H9 (cell line): Measurements from ENCODE around the gene PKMYT1. TPM values are rescaled to one million over a fixed set of nuclear protein-coding genes. Genes with fewer than 3 reads are reported as not detected.

Experiments
- DNase-seq: peaks from one replicate; pipeline ENCODE4 v3.0.0-alpha.2; 2017
- H2AFZ ChIP-seq: one replicate; pipeline ENCODE4 v1.6.1; 2013; ENCODE audit warnings: mild to moderate bottlenecking, low read length, control low read depth, moderate library complexity
- H2AK5ac ChIP-seq: 2 replicates; pipeline ENCODE4 v1.6.1; 2013; ENCODE audit warnings: low read length, control low read depth, mixed read lengths; ENCODE audit not compliant: insufficient read length
- H2BK120ac ChIP-seq: one replicate; pipeline ENCODE4 v1.6.1; 2013; ENCODE audit warnings: low read depth, mild to moderate bottlenecking, low read length, control low read depth, inconsistent platforms; ENCODE audit not compliant: poor library complexity, severe bottlenecking
- H2BK12ac ChIP-seq: 2 replicates; pipeline ENCODE4 v1.6.1; 2013; ENCODE audit warnings: low read length, control low read depth, mixed read lengths, low read depth; ENCODE audit not compliant: insufficient read length
- H2BK15ac ChIP-seq: 2 replicates; pipeline ENCODE4 v1.6.1; 2013; ENCODE audit warnings: low read depth, low read length, control low read depth
- H2BK20ac ChIP-seq: one replicate; pipeline ENCODE4 v1.6.1; 2013; ENCODE audit warnings: low read depth, mild to moderate bottlenecking, low read length, control low read depth, inconsistent platforms; ENCODE audit not compliant: poor library complexity, severe bottlenecking
- H2BK5ac ChIP-seq: 2 replicates; pipeline ENCODE4 v1.6.1; 2013; ENCODE audit warnings: low read length, control low read depth, mixed read lengths; ENCODE audit not compliant: insufficient read length
- H3K14ac ChIP-seq: 2 replicates; pipeline ENCODE4 v1.6.1; 2013; ENCODE audit warnings: low read length, control low read depth; ENCODE audit not compliant: insufficient read depth
- H3K18ac ChIP-seq: 2 replicates; pipeline ENCODE4 v1.6.1; 2013; ENCODE audit warnings: low read depth, mild to moderate bottlenecking, mixed read lengths, low read length, control low read depth; ENCODE audit not compliant: insufficient read length
- H3K23ac ChIP-seq: 2 replicates; pipeline ENCODE4 v1.6.1; 2013; ENCODE audit warnings: low read length, control low read depth, mixed read lengths, low read depth; ENCODE audit not compliant: insufficient read length
- H3K23me2 ChIP-seq: 2 replicates; pipeline ENCODE4 v1.6.1; 2013; ENCODE audit warnings: low read depth, mild to moderate bottlenecking, mixed read lengths, low read length, control low read depth; ENCODE audit not compliant: insufficient read length, poor library complexity, severe bottlenecking
- H3K27ac ChIP-seq: 2 replicates; pipeline ENCODE4 v1.5.1; 2013; ENCODE audit warnings: low read length, control low read depth, mixed read lengths, low read depth; ENCODE audit not compliant: insufficient read length
- H3K27me3 ChIP-seq: 2 replicates; pipeline ENCODE4 v1.6.1; 2013; ENCODE audit warnings: low read length, control low read depth, inconsistent platforms; ENCODE audit not compliant: insufficient read depth
- H3K4ac ChIP-seq: 2 replicates; pipeline ENCODE4 v1.6.1; 2013; ENCODE audit warnings: low read depth, mild to moderate bottlenecking, control low read depth, inconsistent platforms, low read length, moderate library complexity
- H3K4me1 ChIP-seq: 2 replicates; pipeline ENCODE4 v1.6.1; 2013; ENCODE audit warnings: low read length, control low read depth, inconsistent platforms; ENCODE audit not compliant: insufficient read depth
- H3K4me2 ChIP-seq: 2 replicates; pipeline ENCODE4 v1.6.1; 2013; ENCODE audit warnings: low read length, control low read depth, mixed read lengths; ENCODE audit not compliant: insufficient read length, insufficient read depth
- H3K56ac ChIP-seq: 2 replicates; pipeline ENCODE4 v1.6.1; 2013; ENCODE audit warnings: low read depth, mild to moderate bottlenecking, mixed read lengths, low read length, control low read depth; ENCODE audit not compliant: insufficient read length
- H3K79me1 ChIP-seq: 2 replicates; pipeline ENCODE4 v1.6.1; 2013; ENCODE audit warnings: low read depth, mild to moderate bottlenecking, moderate library complexity, low read length, control low read depth, inconsistent platforms; ENCODE audit not compliant: insufficient read depth, poor library complexity, severe bottlenecking
- H3K79me2 ChIP-seq: 2 replicates; pipeline ENCODE4 v1.6.1; 2013; ENCODE audit warnings: low read length, control low read depth, inconsistent platforms; ENCODE audit not compliant: insufficient read depth
- H3K9ac ChIP-seq: 2 replicates; pipeline ENCODE4 v1.6.1; 2013; ENCODE audit warnings: low read length, control low read depth, mixed read lengths; ENCODE audit not compliant: insufficient read length; ENCODE audit errors: extremely low read depth
- H3K9me3 ChIP-seq: one replicate; pipeline ENCODE4 v1.6.1; 2013; ENCODE audit warnings: low read depth, low read length, inconsistent platforms; ENCODE audit not compliant: control insufficient read depth
- H3T11ph ChIP-seq: one replicate; pipeline ENCODE4 v1.6.1; 2013; ENCODE audit warnings: mild to moderate bottlenecking, low read length, control low read depth, inconsistent platforms
- H4K20me1 ChIP-seq: one replicate; pipeline ENCODE4 v1.6.1; 2013; ENCODE audit not compliant: control insufficient read depth, insufficient read length, insufficient read depth
- H4K5ac ChIP-seq: 2 replicates; pipeline ENCODE4 v1.6.1; 2013; ENCODE audit warnings: low read depth, mild to moderate bottlenecking, mixed read lengths, low read length, control low read depth; ENCODE audit not compliant: insufficient read length
- H4K8ac ChIP-seq: replicated peaks from 2 replicates; pipeline ENCODE4 v1.6.1; 2013; ENCODE audit warnings: low read length, control low read depth, mixed read lengths, low read depth; ENCODE audit not compliant: insufficient read length
- H4K91ac ChIP-seq: 2 replicates; pipeline ENCODE4 v1.6.1; 2013; ENCODE audit warnings: low read depth, mild to moderate bottlenecking, moderate library complexity, mixed read lengths, low read length, control low read depth; ENCODE audit not compliant: insufficient read length
- H3K27ac Mint-ChIP-seq, 3 experiments: 2 replicates in 2 of 3; 3 replicates in 1 of 3; pipeline ENCODE4 v1.8.0; 2020 to 2021; ENCODE audit warnings: mixed read lengths in 3 of 3, mild to moderate bottlenecking in 1 of 3, moderate library complexity in 1 of 3
- H3K27me3 Mint-ChIP-seq: 2 replicates; pipeline ENCODE4 v1.8.0; 2021; ENCODE audit warnings: low read depth, mild to moderate bottlenecking, moderate library complexity, mixed read lengths
- H3K36me3 Mint-ChIP-seq, 3 experiments: 2 replicates in 2 of 3; 3 replicates in 1 of 3; pipeline ENCODE4 v1.8.0; 2020 to 2021; ENCODE audit warnings: low read depth in 3 of 3, mixed read lengths in 3 of 3; ENCODE audit not compliant: insufficient read depth in 1 of 3
- H3K4me1 Mint-ChIP-seq, 2 experiments: 2 replicates each; pipeline ENCODE4 v1.8.0; 2020; ENCODE audit warnings: mixed read lengths in 2 of 2
- H3K4me3 Mint-ChIP-seq, 2 experiments: 2 replicates in 1 of 2; 3 replicates in 1 of 2; pipeline ENCODE4 v1.8.0; 2020 to 2021; ENCODE audit warnings: mild to moderate bottlenecking in 2 of 2, mixed read lengths in 2 of 2, moderate library complexity in 1 of 2
- H3K9me3 Mint-ChIP-seq, 2 experiments: 2 replicates in 1 of 2; 3 replicates in 1 of 2; pipeline ENCODE4 v1.8.0; 2020; ENCODE audit warnings: mild to moderate bottlenecking in 2 of 2, mixed read lengths in 2 of 2, moderate library complexity in 1 of 2
- CTCF ChIP-seq: fragments of 200-600 bp; sonication (generic); conservative IDR thresholded peaks from 3 replicates; pipeline ENCODE4 v1.8.0; 2021; ENCODE audit warnings: antibody characterized with exemption, mild to moderate bottlenecking
- WGBS: extraction: QIAGEN DNeasy Blood & Tissue Kit; methylation state at CpG from one replicate; pipeline ENCODE4 v1.1.7; 2013; ENCODE audit warnings: missing lambda C conversion rate, low lambda C conversion rate, mixed read lengths; ENCODE audit not compliant: insufficient read length; ENCODE audit errors: extremely low coverage; 5-methylcytosine and 5-hydroxymethylcytosine counted together
- total RNA-seq: library from RNA; stranded (reverse); gene quantifications from 2 replicates; pipeline ENCODE4 v1.2.1, GENCODE V29; 2021

The PKMYT1 gene
- total RNA-seq, 1 experiment from 2014 or later = 114 TPM

GRCh38 chr16:3027489-3027795 lies 47.2 kb upstream of the PKMYT1 start:
- Histone ChIP-seq H3K79me2 (no peaks in the 10 kb centered on the region), H2BK20ac (no peak overlapping the region), H3K9me3 (no peaks in the 10 kb centered on the region), H2AK5ac (no peak overlapping the region), H2BK15ac (no peak overlapping the region), H3K18ac (no peak overlapping the region), H3K4ac (no peak overlapping the region), H2BK12ac (no peak overlapping the region), H3K27me3 (no peaks in the 10 kb centered on the region), H3K79me1 (no peaks in the 10 kb centered on the region), H4K8ac (no peak overlapping the region), H2BK120ac (no peak overlapping the region), H3K56ac (no peak overlapping the region), H3K23me2 (peaks cover 10% of the 10 kb centered on the region), H3K9ac (no peak overlapping the region), H4K20me1 (peaks cover 3% of the 10 kb centered on the region), H3K14ac (no peak overlapping the region), H3K4me2 (no peak overlapping the region), H2BK5ac (no peak overlapping the region), H3T11ph (no peak overlapping the region), H4K5ac (no peak overlapping the region), H2AFZ (no peak overlapping the region), H3K4me1 (no peaks in the 10 kb centered on the region; the same call in 1 of the 2 replicates), H3K27ac (no peak overlapping the region), H3K23ac (no peak overlapping the region), H4K91ac (no peak overlapping the region)
- DNase-seq = no peak
- Mint-ChIP-seq H3K9me3 (no peaks in the 10 kb centered on the region), H3K4me1 (peaks cover 17 to 46% of the 10 kb centered on the region in 2 experiments), H3K27ac (no peak overlapping the region), H3K27me3 (peaks cover 6% of the 10 kb centered on the region), H3K4me3 (peak overlapping the region in 1 of 2 experiments; percentile 51; a peak in 1 of 5 replicates), H3K36me3 (peaks cover 13 to 41% (median 37%) of the 10 kb centered on the region in 3 experiments)
- TF ChIP-seq CTCF = no peak
- WGBS = no CpG with 5 or more reads among the region's 8 CpGs
